H1 (cell line): ENCODE results near the gene NUAK1.

Experiments
- CHD2 ChIP-seq: IDR thresholded peaks from 2 replicates; pipeline ENCODE4 v1.6.1; 2012; ENCODE audit warnings: low read length, improper control_type of control experiment
- CTCF ChIP-seq, 3 experiments: IDR thresholded peaks; 1 replicate in 2 of 3; 2 replicates in 1 of 3; pipeline versions ENCODE4 v1.5.1 to v1.6.1; 2011; ENCODE audit warnings: low read length in 3 of 3, mild to moderate bottlenecking in 3 of 3, inconsistent platforms in 2 of 3, low read depth in 1 of 3, moderate library complexity in 1 of 3; ENCODE audit not compliant: insufficient read depth in 1 of 3; ENCODE audit errors: control extremely low read depth in 1 of 3
- EP300 ChIP-seq, 2 experiments: IDR thresholded peaks; 1 replicate in 1 of 2; 2 replicates in 1 of 2; pipeline ENCODE4 v1.6.1; 2011 to 2012; ENCODE audit warnings: low read depth in 2 of 2, low read length in 2 of 2, mild to moderate bottlenecking in 2 of 2, borderline replicate concordance in 1 of 2, inconsistent platforms in 1 of 2, moderate library complexity in 1 of 2
- JUN ChIP-seq: IDR thresholded peaks from 2 replicates; pipeline ENCODE4 v1.6.1; 2011; ENCODE audit warnings: low read depth, mild to moderate bottlenecking, improper control_type of control experiment, low read length
- JUND ChIP-seq: IDR thresholded peaks from 2 replicates; pipeline ENCODE4 v1.6.1; 2011; ENCODE audit warnings: mild to moderate bottlenecking, improper control_type of control experiment, low read length
- POLR2A ChIP-seq, 2 experiments: IDR thresholded peaks; 1 replicate in 1 of 2; 2 replicates in 1 of 2; pipeline ENCODE4 v1.6.1; 2011; ENCODE audit warnings: low read depth in 2 of 2, low read length in 2 of 2, mild to moderate bottlenecking in 2 of 2; ENCODE audit errors: control extremely low read depth in 1 of 2
- POLR2AphosphoS5 ChIP-seq: IDR thresholded peaks from 2 replicates; pipeline ENCODE4 v1.6.1; 2011; ENCODE audit warnings: low read depth, low read length
- RFX5 ChIP-seq: IDR thresholded peaks from 2 replicates; pipeline ENCODE4 v1.6.1; 2011; ENCODE audit warnings: low read depth, low read length, improper control_type of control experiment, borderline replicate concordance
- SRF ChIP-seq: IDR thresholded peaks from 2 replicates; pipeline ENCODE4 v1.6.1; 2011; ENCODE audit warnings: mild to moderate bottlenecking, low read depth, low read length, moderate library complexity
- SUZ12 ChIP-seq: fragments of 200-600 bp; sonication (generic); IDR thresholded peaks from 2 replicates; pipeline ENCODE4 v1.6.1; 2012; ENCODE audit warnings: mild to moderate bottlenecking, inconsistent platforms, low read length, moderate library complexity, mixed read lengths
- TBP ChIP-seq: IDR thresholded peaks from 2 replicates; pipeline ENCODE4 v1.6.1; 2011; ENCODE audit warnings: low read depth, low read length, improper control_type of control experiment
- TEAD4 ChIP-seq: IDR thresholded peaks from 2 replicates; pipeline ENCODE4 v1.6.1; 2012; ENCODE audit warnings: low read depth, low read length, inconsistent platforms, mixed read lengths
- USF2 ChIP-seq: IDR thresholded peaks from 2 replicates; pipeline ENCODE4 v1.6.1; 2011; ENCODE audit warnings: low read length, improper control_type of control experiment

GRCh38 chr12:106067606-106068205 lies 71.0 kb downstream of the NUAK1 start:
- no peak for TF ChIP-seq TBP
- TF ChIP-seq CTCF (IDR thresholded peaks at IDR 0.05; ENCODE audit: control extremely low read depth in 1 of 3, insufficient read depth in 1 of 3, low read depth in 1 of 3, low read length in 3 of 3): no peak
- no peak for TF ChIP-seq POLR2AphosphoS5
- TF ChIP-seq SRF: no peak
- no peak for TF ChIP-seq USF2
- no peak for TF ChIP-seq RFX5
- no peak for TF ChIP-seq CHD2
- TF ChIP-seq JUND: no peak
- TF ChIP-seq SUZ12: no peak
- TF ChIP-seq POLR2A (IDR thresholded peaks at IDR 0.05; ENCODE audit: control extremely low read depth in 1 of 2, low read depth in 2 of 2, low read length in 2 of 2): no peak
- TF ChIP-seq TEAD4: no peak
- TF ChIP-seq JUN: no peak
- TF ChIP-seq EP300 (IDR thresholded peaks at IDR 0.05; ENCODE audit: borderline replicate concordance in 1 of 2, low read depth in 2 of 2, low read length in 2 of 2): no peak
